OCI-LY1 (cell line): ENCODE results near the gene C9orf43.

Source experiments
- H2AFZ ChIP-seq: fragments of 200-600 bp; sonication (generic), shearing (Covaris generic); 2 replicates; pipeline ENCODE4 v1.6.0; 2014; ENCODE audit warnings: antibody characterized with exemption, mild to moderate bottlenecking, low read length
- H3F3A ChIP-seq: fragments of 200-600 bp; sonication (generic), shearing (Covaris generic); 2 replicates; pipeline ENCODE4 v1.6.0; 2014; ENCODE audit warnings: mild to moderate bottlenecking, antibody characterized with exemption, low read length, moderate library complexity; ENCODE audit not compliant: insufficient read depth
- H3K27ac ChIP-seq: fragments of 200-600 bp; sonication (generic); 2 replicates; pipeline ENCODE4 v1.5.1; 2014; ENCODE audit warnings: low read length, mixed run types, mild to moderate bottlenecking, low read depth; ENCODE audit not compliant: poor library complexity, severe bottlenecking
- H3K27me3 ChIP-seq: fragments of 200-600 bp; sonication (generic); 2 replicates; pipeline ENCODE4 v1.6.0; 2014; ENCODE audit warnings: antibody characterized with exemption, mild to moderate bottlenecking, low read length, moderate library complexity; ENCODE audit not compliant: insufficient read depth
- H3K36me3 ChIP-seq: fragments of 200-600 bp; sonication (generic); 2 replicates; pipeline ENCODE4 v1.6.1; 2014; ENCODE audit warnings: mild to moderate bottlenecking, antibody characterized with exemption, low read length, moderate library complexity, mixed read lengths; ENCODE audit not compliant: insufficient read depth
- H3K4me1 ChIP-seq: fragments of 200-600 bp; sonication (generic); 2 replicates; pipeline ENCODE4 v1.5.1; 2014; ENCODE audit warnings: mild to moderate bottlenecking, low read length, moderate library complexity; ENCODE audit not compliant: insufficient read depth, severe bottlenecking
- H3K4me2 ChIP-seq: fragments of 200-600 bp; sonication (generic), shearing (Covaris generic); 2 replicates; pipeline ENCODE4 v1.6.1; 2014; ENCODE audit warnings: low read length
- H3K4me3 ChIP-seq: fragments of 200-600 bp; sonication (generic); 2 replicates; pipeline ENCODE4 v1.5.1; 2014; ENCODE audit warnings: low read length, low read depth, mild to moderate bottlenecking, mixed read lengths; ENCODE audit not compliant: poor library complexity, severe bottlenecking
- H3K79me2 ChIP-seq: fragments of 200-600 bp; shearing (Covaris generic); 2 replicates; pipeline ENCODE4 v1.6.1; 2016; ENCODE audit warnings: mixed run types, low read length, mixed read lengths; ENCODE audit not compliant: insufficient read depth
- H3K9ac ChIP-seq: fragments of 200-600 bp; sonication (generic), shearing (Covaris generic); 2 replicates; pipeline ENCODE4 v1.6.1; 2014; ENCODE audit warnings: mild to moderate bottlenecking, low read length, mixed read lengths
- H3K9me2 ChIP-seq: fragments of 200-600 bp; sonication (generic), shearing (Covaris generic); 2 replicates; pipeline ENCODE4 v1.6.1; 2014; ENCODE audit warnings: low read depth, mild to moderate bottlenecking, low read length, mixed read lengths
- H3K9me3 ChIP-seq: fragments of 200-600 bp; shearing (Covaris generic); 2 replicates; pipeline ENCODE4 v1.6.1; 2014; ENCODE audit warnings: low read length, mixed read lengths
- H4K20me1 ChIP-seq: fragments of 200-600 bp; sonication (generic), shearing (Covaris generic); 2 replicates; pipeline ENCODE4 v1.6.0; 2016; ENCODE audit warnings: mild to moderate bottlenecking, low read length; ENCODE audit not compliant: insufficient read depth
- EZH2 ChIP-seq: fragments of 200-600 bp; sonication (generic), shearing (Covaris generic); IDR thresholded peaks from 2 replicates; pipeline ENCODE4 v1.8.0; 2017; ENCODE audit warnings: borderline replicate concordance, mixed run types, mild to moderate bottlenecking, antibody characterized with exemption, low read length, moderate library complexity, mixed read lengths
- TF ChIP-seq, protein P1 (sequence below): fragments of 200-600 bp; sonication (generic), shearing (Covaris generic); IDR thresholded peaks from 2 replicates; pipeline ENCODE4 v1.5.1; 2017; ENCODE audit warnings: mild to moderate bottlenecking, antibody characterized with exemption, low read length, moderate library complexity, mixed read lengths

The C9orf43 gene

DNA sequence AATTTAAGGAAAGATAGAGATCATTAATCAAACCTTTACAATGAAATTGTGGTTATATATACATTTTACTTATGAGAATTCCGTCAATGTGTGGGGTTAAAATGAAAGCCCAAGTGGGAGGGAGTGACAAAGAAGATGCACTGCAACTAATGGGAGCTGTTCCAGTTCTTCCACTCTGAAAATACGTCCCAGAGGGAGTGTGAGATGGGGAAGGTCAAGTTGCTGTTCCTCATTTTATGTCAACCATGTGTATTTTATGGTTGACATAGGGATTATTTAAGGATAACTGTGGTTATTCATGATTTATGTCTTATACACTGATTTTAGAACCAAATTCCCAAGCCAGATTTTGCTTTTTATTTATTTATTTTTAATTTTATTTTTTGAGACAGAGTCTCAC lies 38.8 kb downstream of the C9orf43 start:
- H4K20me1 ChIP-seq = no peaks in the 10 kb centered on the region
- no peak overlapping the region for H3K4me2 ChIP-seq
- H3K9ac ChIP-seq = no peak overlapping the region
- H3K36me3 ChIP-seq = no peaks in the 10 kb centered on the region
- H3F3A ChIP-seq = no peaks in the 10 kb centered on the region
- no peaks in the 10 kb centered on the region for H3K4me1 ChIP-seq
- H3K79me2 ChIP-seq = no peaks in the 10 kb centered on the region
- TF ChIP-seq, protein P1, sequence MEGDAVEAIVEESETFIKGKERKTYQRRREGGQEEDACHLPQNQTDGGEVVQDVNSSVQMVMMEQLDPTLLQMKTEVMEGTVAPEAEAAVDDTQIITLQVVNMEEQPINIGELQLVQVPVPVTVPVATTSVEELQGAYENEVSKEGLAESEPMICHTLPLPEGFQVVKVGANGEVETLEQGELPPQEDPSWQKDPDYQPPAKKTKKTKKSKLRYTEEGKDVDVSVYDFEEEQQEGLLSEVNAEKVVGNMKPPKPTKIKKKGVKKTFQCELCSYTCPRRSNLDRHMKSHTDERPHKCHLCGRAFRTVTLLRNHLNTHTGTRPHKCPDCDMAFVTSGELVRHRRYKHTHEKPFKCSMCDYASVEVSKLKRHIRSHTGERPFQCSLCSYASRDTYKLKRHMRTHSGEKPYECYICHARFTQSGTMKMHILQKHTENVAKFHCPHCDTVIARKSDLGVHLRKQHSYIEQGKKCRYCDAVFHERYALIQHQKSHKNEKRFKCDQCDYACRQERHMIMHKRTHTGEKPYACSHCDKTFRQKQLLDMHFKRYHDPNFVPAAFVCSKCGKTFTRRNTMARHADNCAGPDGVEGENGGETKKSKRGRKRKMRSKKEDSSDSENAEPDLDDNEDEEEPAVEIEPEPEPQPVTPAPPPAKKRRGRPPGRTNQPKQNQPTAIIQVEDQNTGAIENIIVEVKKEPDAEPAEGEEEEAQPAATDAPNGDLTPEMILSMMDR = no peak
- TF ChIP-seq EZH2 = no peak
- H3K9me2 ChIP-seq = no peaks in the 10 kb centered on the region
- no peaks in the 10 kb centered on the region for H3K27me3 ChIP-seq
- H3K27ac ChIP-seq = no peak overlapping the region
- H3K4me3 ChIP-seq = no peak overlapping the region
- H3K9me3 ChIP-seq = no peaks in the 10 kb centered on the region
- H2AFZ ChIP-seq = no peak overlapping the region

DNA sequence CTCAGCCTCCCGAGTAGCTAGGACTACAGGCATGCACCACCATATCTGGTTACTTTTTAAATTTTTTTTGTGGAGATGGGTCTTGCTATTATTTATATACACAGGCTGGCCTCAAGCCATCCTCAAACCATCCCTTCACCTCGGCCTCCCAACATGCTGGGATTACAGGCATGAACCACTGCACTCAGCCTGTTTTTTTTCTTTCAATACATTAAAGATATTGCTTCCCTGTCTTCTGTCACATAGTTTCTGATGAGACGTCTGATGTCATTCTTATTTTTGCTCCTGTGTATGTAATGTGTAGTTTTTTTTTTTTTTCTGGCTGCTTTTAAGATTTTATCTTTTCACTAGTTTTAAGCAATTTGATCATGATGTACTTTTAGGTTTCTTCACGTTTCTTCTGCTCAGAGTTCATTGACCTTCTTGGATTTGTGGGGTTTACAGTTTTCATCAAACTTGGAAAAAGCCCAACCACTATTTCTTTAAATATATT lies 41.6 kb downstream of the C9orf43 start:
- Histone ChIP-seq H3K4me3 (no peak overlapping the region), H3K9ac (no peak overlapping the region), H3K9me2 (no peaks in the 10 kb centered on the region), H4K20me1 (no peaks in the 10 kb centered on the region), H3K79me2 (no peaks in the 10 kb centered on the region), H3K4me1 (no peaks in the 10 kb centered on the region), H3K27ac (no peak overlapping the region), H3K36me3 (no peaks in the 10 kb centered on the region), H3K9me3 (no peaks in the 10 kb centered on the region), H3F3A (no peaks in the 10 kb centered on the region), H2AFZ (no peak overlapping the region), H3K4me2 (no peak overlapping the region), H3K27me3 (no peaks in the 10 kb centered on the region)
- TF ChIP-seq, protein P1 = no peak
- no peak for TF ChIP-seq EZH2

DNA sequence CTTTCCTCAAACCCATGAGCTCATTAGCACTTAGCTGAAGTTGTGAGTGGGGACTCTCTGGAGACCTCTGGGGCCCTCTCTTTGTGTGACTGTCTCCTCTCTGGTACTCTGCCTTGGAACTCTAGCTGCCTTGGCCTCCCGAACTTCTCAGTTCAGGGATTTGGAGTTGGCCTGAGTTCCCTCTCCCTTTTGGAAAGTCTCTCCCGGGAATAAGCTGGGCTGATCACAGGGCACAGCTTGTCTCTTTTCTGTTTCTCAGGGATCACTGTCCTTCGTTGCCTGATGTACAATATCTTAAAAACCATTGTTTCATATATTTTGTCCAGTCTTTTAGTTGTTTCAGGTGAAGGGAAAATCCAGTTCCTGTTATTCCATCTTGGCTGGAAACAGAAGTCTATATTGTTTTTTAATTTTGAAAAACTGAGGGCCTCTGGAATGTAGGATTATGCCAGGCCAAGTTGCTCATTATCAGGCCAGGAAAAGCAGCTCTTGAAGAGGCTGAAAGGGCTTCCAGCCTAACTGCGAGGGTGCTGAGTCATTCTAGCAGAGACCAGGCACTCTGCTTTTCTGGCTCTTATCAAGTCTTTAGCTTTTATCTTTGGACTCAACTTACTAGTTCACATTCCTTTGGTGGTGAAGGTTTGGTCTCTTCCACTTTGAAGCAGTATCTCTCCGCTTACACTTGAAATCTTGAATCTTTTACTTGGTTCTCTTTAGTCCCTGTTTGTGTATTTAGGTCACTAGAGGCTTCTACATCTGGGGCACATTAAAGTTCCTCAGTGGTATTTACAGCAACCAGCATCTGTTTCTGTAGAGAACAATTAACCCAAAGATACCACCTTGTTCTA lies 44.6 kb downstream of the C9orf43 start:
- Histone ChIP-seq H3K9me3 (no peaks in the 10 kb centered on the region), H2AFZ (no peak overlapping the region), H3K27ac (no peak overlapping the region)

More for the DNA sequence above, 44.6 kb downstream of the C9orf43 start:
- Histone ChIP-seq H3K4me1 (no peaks in the 10 kb centered on the region), H3F3A (no peaks in the 10 kb centered on the region), H3K9ac (no peak overlapping the region), H3K79me2 (no peaks in the 10 kb centered on the region), H3K27me3 (no peaks in the 10 kb centered on the region), H3K4me2 (no peak overlapping the region), H3K36me3 (no peaks in the 10 kb centered on the region), H4K20me1 (no peaks in the 10 kb centered on the region), H3K9me2 (no peaks in the 10 kb centered on the region), H3K4me3 (no peak overlapping the region)
- no peak for TF ChIP-seq EZH2
